ENCODE results near the gene ASF1A. TPM values are rescaled to one million over a fixed set of nuclear protein-coding genes. Genes with fewer than 3 reads are reported as not detected.

The ASF1A gene
- total RNA-seq, 1 experiment from 2014 or later, result 34.4 TPM

- Histone ChIP-seq H2BK15ac (ENCODE audit: low read depth, low read length) (no peak overlapping the region), H3K9ac (ENCODE audit: extremely low read depth, insufficient read length, low read length) (no peak overlapping the region), H3K23me2 (ENCODE audit: insufficient read length, low read depth, low read length, poor library complexity, severe bottlenecking) (no peaks in the 10 kb centered on the region), H2AFZ (ENCODE audit: low read length) (no peak overlapping the region), H3K79me1 (ENCODE audit: insufficient read depth, low read depth, low read length, poor library complexity, severe bottlenecking) (no peaks in the 10 kb centered on the region), H4K20me1 (ENCODE audit: control insufficient read depth, insufficient read depth, insufficient read length) (no peaks in the 10 kb centered on the region), H2BK120ac (ENCODE audit: low read depth, low read length, poor library complexity, severe bottlenecking) (no peak overlapping the region), H3K4me2 (ENCODE audit: insufficient read depth, insufficient read length, low read length) (no peak overlapping the region), H3K4me1 (ENCODE audit: insufficient read depth, low read length) (peaks cover 9% of the 10 kb centered on the region), H2AK5ac (ENCODE audit: insufficient read length, low read length) (no peak overlapping the region), H3K23ac (ENCODE audit: insufficient read length, low read depth, low read length) (no peak overlapping the region), H2BK20ac (ENCODE audit: low read depth, low read length, poor library complexity, severe bottlenecking) (no peak overlapping the region), H4K5ac (ENCODE audit: insufficient read length, low read depth, low read length) (no peak overlapping the region), H4K8ac (replicated peaks; ENCODE audit: insufficient read length, low read depth, low read length) (no peak overlapping the region), H3K9me3 (ENCODE audit: control insufficient read depth, low read depth, low read length) (no peaks in the 10 kb centered on the region), H3K18ac (ENCODE audit: insufficient read length, low read depth, low read length) (no peak overlapping the region), H3T11ph (ENCODE audit: low read length) (no peak overlapping the region), H2BK5ac (ENCODE audit: insufficient read length, low read length) (no peak overlapping the region), H3K27ac (ENCODE audit: insufficient read length, low read depth, low read length) (no peak overlapping the region), H3K4ac (ENCODE audit: low read depth, low read length) (no peak overlapping the region), H2BK12ac (ENCODE audit: insufficient read length, low read depth, low read length) (no peak overlapping the region), H3K14ac (ENCODE audit: insufficient read depth, low read length) (no peak overlapping the region), H4K91ac (ENCODE audit: insufficient read length, low read depth, low read length) (no peak overlapping the region), H3K27me3 (ENCODE audit: insufficient read depth, low read length) (no peaks in the 10 kb centered on the region), H3K56ac (ENCODE audit: insufficient read length, low read depth, low read length) (no peak overlapping the region), H3K79me2 (ENCODE audit: insufficient read depth, low read length) (no peaks in the 10 kb centered on the region)
- DNase-seq, result no peak
- Mint-ChIP-seq H3K27ac (no peak overlapping the region), H3K4me3 (no peak overlapping the region), H3K9me3 (no peaks in the 10 kb centered on the region), H3K4me1 (peaks cover 17 to 21% of the 10 kb centered on the region in 2 experiments), H3K27me3 (ENCODE audit: low read depth) (no peaks in the 10 kb centered on the region), H3K36me3 (ENCODE audit: insufficient read depth in 1 of 3, low read depth in 3 of 3) (no peaks in the 10 kb centered on the region)
- TF ChIP-seq CTCF (conservative IDR thresholded peaks at IDR 0.05), result no peak
- WGBS (ENCODE audit: extremely low coverage, insufficient read length, low lambda C conversion rate), result no CpG with 5 or more reads among the region's 6 CpGs
Observed at GRCh38 chr6:118886641-118887040, 7.3 kb upstream of the ASF1A start.
